ENCODE measurements around the gene KCNJ12.
"Not testable (repeated sequence)": the region's sequence is repeated elsewhere in the genome, so short reads cannot be mapped to it uniquely, and the experiment has no call there.

Gene KCNJ12

GRCh38 chr17:21349358-21350050 lies 26.7 kb upstream of the KCNJ12 start:
- DNase-seq (ENCODE audit: low spot score): not testable (repeated sequence)

- not testable (repeated sequence) for DNase-seq (ENCODE audit: low spot score)
Observed at GRCh38 chr17:21350495-21350894, 25.7 kb upstream of the KCNJ12 start.

- no peak for DNase-seq (ENCODE audit: low spot score)
Observed at GRCh38 chr17:21351366-21352065, 24.6 kb upstream of the KCNJ12 start.

GRCh38 chr17:21352221-21352980 lies 23.8 kb upstream of the KCNJ12 start:
- no peak for DNase-seq (ENCODE audit: low spot score)

- no peak for DNase-seq (ENCODE audit: low spot score)
Observed at GRCh38 chr17:21352981-21353265, 23.2 kb upstream of the KCNJ12 start.

- DNase-seq (ENCODE audit: low spot score): no peak
Observed at GRCh38 chr17:21353326-21354010, 22.7 kb upstream of the KCNJ12 start.

GRCh38 chr17:21354796-21355385 lies 21.3 kb upstream of the KCNJ12 start:
- no peak for DNase-seq (ENCODE audit: low spot score)

- no peak for DNase-seq (ENCODE audit: low spot score)
Observed at GRCh38 chr17:21355586-21355985, 20.6 kb upstream of the KCNJ12 start.

- DNase-seq (ENCODE audit: low spot score): no peak
Observed at GRCh38 chr17:21356537-21357127, 19.5 kb upstream of the KCNJ12 start.

- no peak for DNase-seq (ENCODE audit: low spot score)
Observed at GRCh38 chr17:21357281-21357680, 18.9 kb upstream of the KCNJ12 start.

- DNase-seq (ENCODE audit: low spot score): no peak
Observed at GRCh38 chr17:21357696-21358656, 18.2 kb upstream of the KCNJ12 start.

- DNase-seq (ENCODE audit: low spot score): no peak
Observed at GRCh38 chr17:21358682-21359482, 17.3 kb upstream of the KCNJ12 start.

- no peak for DNase-seq (ENCODE audit: low spot score)
Observed at GRCh38 chr17:21359483-21359840, 16.7 kb upstream of the KCNJ12 start.

GRCh38 chr17:21360048-21360447 lies 16.1 kb upstream of the KCNJ12 start:
- DNase-seq (ENCODE audit: low spot score): no peak

- DNase-seq (ENCODE audit: low spot score): no peak
Observed at GRCh38 chr17:21361020-21361809, 14.9 kb upstream of the KCNJ12 start.

- no peak for DNase-seq (ENCODE audit: low spot score)
Observed at GRCh38 chr17:21362331-21362931, 13.7 kb upstream of the KCNJ12 start.

- DNase-seq (ENCODE audit: low spot score): no peak
Observed at GRCh38 chr17:21363776-21364642, 12.1 kb upstream of the KCNJ12 start.

GRCh38 chr17:21365016-21365415 lies 11.1 kb upstream of the KCNJ12 start:
- no peak for DNase-seq (ENCODE audit: low spot score)

All from activated CD4-positive, alpha-beta T cell treated with anti-CD3 and anti-CD28 coated beads, Interleukin-2, Interleukin-4, amounts not matched to agents 100 ng/mL and 50 ng/mL, durations not matched to agents 16 hours and 8 hours (primary cell).